H1 (cell line): ENCODE data around the gene PPIP5K1. TPM values are rescaled to one million over a fixed set of nuclear protein-coding genes. Genes with fewer than 3 reads are reported as not detected.
"Not testable (repeated sequence)": the region's sequence is repeated elsewhere in the genome, so short reads cannot be mapped to it uniquely, and the experiment has no call there.

Experiments used
- CTCF ChIA-PET: fragments of 300-600 bp; sonication (Branson Sonifier 250); formaldehyde crosslinking; loops from one replicate; lab custom pipeline; 2021; ENCODE audit not compliant: partially characterized antibody; lab: Charles Lee
- POLR2A ChIA-PET: fragments of 300-600 bp; sonication (Branson Sonifier 250); formaldehyde crosslinking; loops from one replicate; lab custom pipeline; 2021; ENCODE audit warnings: inconsistent platforms; ENCODE audit not compliant: partially characterized antibody; lab: Charles Lee
- DNase-seq, 2 experiments: peaks; one replicate each; pipeline versions ENCODE4 v3.0.0 to v3.0.0-alpha.2; 2010 to 2022; ENCODE audit warnings: low spot score in 2 of 2, low read depth in 1 of 2, mixed read lengths in 1 of 2
- FAIRE-seq: peaks from 2 replicates; lab custom pipeline; 2011; peaks lifted over from hg19 to GRCh38; lab: Jason Lieb, UNC
- H2AFZ ChIP-seq: 2 replicates; pipeline ENCODE4 v1.8.1; 2012; ENCODE audit warnings: low read length, inconsistent platforms
- H2AK5ac ChIP-seq: 2 replicates; pipeline ENCODE4 v1.6.1; 2013; ENCODE audit warnings: low read depth, low read length
- H2BK120ac ChIP-seq: replicated peaks from 2 replicates; pipeline ENCODE3; 2013; ENCODE audit warnings: low read depth, low read length, inconsistent platforms
- H2BK12ac ChIP-seq: 2 replicates; pipeline ENCODE4 v1.6.1; 2013; ENCODE audit warnings: low read depth, low read length
- H2BK15ac ChIP-seq: 2 replicates; pipeline ENCODE4 v1.6.1; 2013; ENCODE audit warnings: low read length
- H2BK20ac ChIP-seq: 2 replicates; pipeline ENCODE4 v1.6.1; 2013; ENCODE audit warnings: low read length
- H2BK5ac ChIP-seq: 2 replicates; pipeline ENCODE4 v1.6.1; 2013; ENCODE audit warnings: low read depth, low read length
- H3K14ac ChIP-seq: 2 replicates; pipeline ENCODE4 v1.6.1; 2013; ENCODE audit warnings: inconsistent platforms; ENCODE audit not compliant: insufficient read length
- H3K18ac ChIP-seq: 2 replicates; pipeline ENCODE4 v1.6.1; 2013; ENCODE audit warnings: low read length; ENCODE audit errors: extremely low read depth
- H3K23ac ChIP-seq: 2 replicates; pipeline ENCODE4 v1.6.1; 2013; ENCODE audit warnings: inconsistent platforms; ENCODE audit not compliant: insufficient read length
- H3K23me2 ChIP-seq: 2 replicates; pipeline ENCODE4 v1.6.1; 2013; ENCODE audit warnings: low read depth, low read length
- H3K27ac ChIP-seq: 2 replicates; pipeline ENCODE4 v1.6.1; 2011; ENCODE audit warnings: low read depth, low read length, inconsistent platforms
- H3K27me3 ChIP-seq, 4 experiments: replicated peaks in 1 of 4; 1 replicate in 1 of 4; 2 replicates in 3 of 4; pipeline versions ENCODE4 v1.6.1 to v1.8.1; 2011 to 2013; ENCODE audit warnings: low read length in 3 of 4, mild to moderate bottlenecking in 3 of 4, inconsistent platforms in 2 of 4, mixed read lengths in 2 of 4, moderate library complexity in 1 of 4; ENCODE audit not compliant: control insufficient read depth in 3 of 4, insufficient read depth in 3 of 4; ENCODE audit errors: extremely low read depth in 1 of 4
- H3K36me3 ChIP-seq, 4 experiments: 2 replicates each; pipeline versions ENCODE4 v1.6.1 to v1.8.1; 2011 to 2013; ENCODE audit warnings: mild to moderate bottlenecking in 4 of 4, low read length in 3 of 4, moderate library complexity in 2 of 4, control low read depth in 1 of 4, inconsistent platforms in 1 of 4; ENCODE audit not compliant: insufficient read depth in 4 of 4, control insufficient read depth in 2 of 4
- H3K4ac ChIP-seq: replicated peaks from 2 replicates; pipeline ENCODE3; 2013; ENCODE audit warnings: low read length, low read depth, mixed read lengths, inconsistent platforms; ENCODE audit not compliant: insufficient read length
- H3K4me1 ChIP-seq, 4 experiments: replicated peaks in 1 of 4; 1 replicate in 1 of 4; 2 replicates in 3 of 4; pipeline versions ENCODE4 v1.6.1 to v1.8.1; 2011 to 2013; ENCODE audit warnings: low read length in 3 of 4, inconsistent platforms in 2 of 4, mixed read lengths in 1 of 4; ENCODE audit not compliant: insufficient read depth in 4 of 4, control insufficient read depth in 3 of 4
- H3K4me2 ChIP-seq, 2 experiments: 2 replicates each; pipeline versions ENCODE4 v1.6.1 to v1.8.1; 2011 to 2013; ENCODE audit warnings: low read depth in 2 of 2, low read length in 2 of 2, control low read depth in 1 of 2, inconsistent platforms in 1 of 2, mild to moderate bottlenecking in 1 of 2; ENCODE audit not compliant: insufficient read depth in 1 of 2
- H3K4me3 ChIP-seq, 4 experiments: fragments of 200-600, 300-600 bp in 1 of 4; sonication (generic), shearing (Covaris generic), sonication (Bioruptor Twin) in 1 of 4; 2 replicates each; pipeline versions ENCODE4 v1.5.1 to v1.8.1; 2011 to 2016; ENCODE audit warnings: low read length in 4 of 4, low read depth in 3 of 4, control low read depth in 2 of 4, inconsistent platforms in 2 of 4, mild to moderate bottlenecking in 2 of 4, mixed read lengths in 1 of 4, moderate library complexity in 1 of 4; ENCODE audit not compliant: insufficient read depth in 2 of 4; ENCODE audit errors: extremely low read depth in 1 of 4
- H3K56ac ChIP-seq: replicated peaks from 2 replicates; pipeline ENCODE3; 2013; ENCODE audit warnings: low read depth, mild to moderate bottlenecking, mixed read lengths, low read length, inconsistent platforms; ENCODE audit not compliant: insufficient read length
- H3K79me1 ChIP-seq: 2 replicates; pipeline ENCODE4 v1.6.1; 2013; ENCODE audit warnings: low read depth, low read length, control low read depth
- H3K79me2 ChIP-seq, 2 experiments: 2 replicates each; pipeline versions ENCODE4 v1.6.1 to v1.8.1; 2012 to 2013; ENCODE audit warnings: low read length in 2 of 2, mild to moderate bottlenecking in 2 of 2, inconsistent platforms in 1 of 2; ENCODE audit not compliant: insufficient read depth in 2 of 2, control insufficient read depth in 1 of 2
- H3K9ac ChIP-seq, 4 experiments: replicated peaks in 1 of 4; 1 replicate in 1 of 4; 2 replicates in 3 of 4; pipeline versions ENCODE4 v1.6.1 to v1.8.1; 2011 to 2013; ENCODE audit warnings: low read depth in 3 of 4, low read length in 3 of 4, control low read depth in 2 of 4, mild to moderate bottlenecking in 2 of 4, moderate library complexity in 2 of 4, inconsistent platforms in 1 of 4; ENCODE audit errors: extremely low read depth in 1 of 4
- H3K9me3 ChIP-seq, 2 experiments: 2 replicates each; pipeline versions ENCODE4 v1.6.1 to v1.8.1; 2012 to 2013; ENCODE audit warnings: mild to moderate bottlenecking in 2 of 2, moderate library complexity in 2 of 2, control low read depth in 1 of 2, inconsistent platforms in 1 of 2, low read depth in 1 of 2, low read length in 1 of 2, mixed read lengths in 1 of 2; ENCODE audit not compliant: insufficient read depth in 2 of 2
- H4K20me1 ChIP-seq, 2 experiments: replicated peaks in 1 of 2; 2 replicates each; pipeline versions ENCODE3 to v1.8.1; 2011 to 2013; ENCODE audit warnings: inconsistent platforms in 2 of 2, low read length in 2 of 2, mild to moderate bottlenecking in 1 of 2; ENCODE audit not compliant: insufficient read depth in 2 of 2, control insufficient read depth in 1 of 2
- H4K5ac ChIP-seq: 2 replicates; pipeline ENCODE4 v1.6.1; 2013; ENCODE audit warnings: low read length, low read depth, mixed read lengths, inconsistent platforms; ENCODE audit not compliant: insufficient read length
- H4K8ac ChIP-seq: 2 replicates; pipeline ENCODE4 v1.8.0; 2013; ENCODE audit warnings: mild to moderate bottlenecking, moderate library complexity, low read length, inconsistent platforms; ENCODE audit not compliant: insufficient read depth; ENCODE audit errors: extremely low read depth
- H4K91ac ChIP-seq: replicated peaks from 2 replicates; pipeline ENCODE3; 2013; ENCODE audit warnings: low read length, mixed read lengths, inconsistent platforms; ENCODE audit not compliant: insufficient read length
- WGBS, 2 experiments: shearing (Covaris generic) in 1 of 2; methylation state at CpG; one replicate each; pipeline versions ENCODE4 v1.1.6 to v1.1.7; 2013 to 2015; ENCODE audit warnings: low lambda C conversion rate in 2 of 2, mixed read lengths in 2 of 2, inconsistent platforms in 1 of 2, low coverage in 1 of 2, missing lambda C conversion rate in 1 of 2; ENCODE audit not compliant: insufficient replicate concordance in 2 of 2, insufficient coverage in 1 of 2, insufficient read length in 1 of 2; ENCODE audit errors: extremely low coverage in 1 of 2, missing lambda C conversion rate in 1 of 2; 5-methylcytosine and 5-hydroxymethylcytosine counted together
- polyA plus RNA-seq, 7 experiments: library from polyadenylated mRNA; depleted of rRNA in 3 of 7; stranded (reverse) in 5 of 7; unstranded in 2 of 7; fragments of >200 nt in 5 of 7; fragments of 200-250 nt in 2 of 7; gene quantifications; 1 replicate in 5 of 7; 2 replicates in 1 of 7; 4 replicates in 1 of 7; pipeline versions ENCODE4 v1.2.1 to v1.2.3, GENCODE V29; 2011 to 2013; ENCODE audit warnings: missing spikeins in 2 of 7, mixed read lengths in 2 of 7
- total RNA-seq: library from RNA; stranded (reverse); fragmentation: NEBNext Ultra II Directional; extraction: Animal tissue kit (Norgen Biotek cat#: 25700); gene quantifications from 2 replicates; pipeline ENCODE4 v1.2.1, GENCODE V29; 2021

Gene PPIP5K1
- total and polyA plus RNA-seq, 2 of the 8 experiments (the other 6 are each of a cell fraction or from before 2014, with no cell fraction given) = 18.8 to 22.7 TPM

DNA sequence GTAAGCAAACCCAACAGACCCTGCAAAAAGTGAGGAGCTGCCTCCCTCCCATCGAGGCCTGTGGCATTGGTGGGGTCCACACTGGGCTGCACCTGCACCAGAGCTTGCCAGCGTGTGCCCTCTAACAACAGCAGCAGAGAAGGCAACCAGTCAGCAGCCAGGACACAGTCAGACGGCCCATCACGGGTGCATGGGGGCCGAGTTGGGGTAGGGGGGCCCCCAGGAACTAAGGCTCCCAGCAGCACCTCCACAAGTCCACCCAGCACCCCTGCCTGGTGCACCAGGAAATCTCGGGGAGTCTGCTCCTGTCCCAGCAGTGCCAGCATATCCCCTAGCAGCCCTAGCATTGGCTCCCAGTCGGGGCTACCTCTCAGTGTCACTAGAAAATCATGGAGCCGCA, 27.7 kb upstream of the PPIP5K1 start:
- H2BK20ac ChIP-seq, H3K27me3 ChIP-seq, H4K20me1 ChIP-seq, H4K91ac ChIP-seq, H4K8ac ChIP-seq, H2BK120ac ChIP-seq, DNase-seq, H3K4ac ChIP-seq, H3K79me1 ChIP-seq, H3K4me1 ChIP-seq, H2BK12ac ChIP-seq, H3K56ac ChIP-seq, H3K23ac ChIP-seq, POLR2A ChIA-PET, H3K9ac ChIP-seq, H4K5ac ChIP-seq, H2BK15ac ChIP-seq, H3K4me3 ChIP-seq, H3K27ac ChIP-seq, H2BK5ac ChIP-seq, H2AFZ ChIP-seq, H3K4me2 ChIP-seq, CTCF ChIA-PET, H2AK5ac ChIP-seq, H3K79me2 ChIP-seq, H3K18ac ChIP-seq, FAIRE-seq, H3K36me3 ChIP-seq, H3K14ac ChIP-seq, H3K23me2 ChIP-seq, H3K9me3 ChIP-seq: not testable (repeated sequence)
- 73% methylated on average over 3 of the region's 8 CpGs; no CpG with 5 or more reads in 1 of the 2 experiments for WGBS, 2 experiments

DNA sequence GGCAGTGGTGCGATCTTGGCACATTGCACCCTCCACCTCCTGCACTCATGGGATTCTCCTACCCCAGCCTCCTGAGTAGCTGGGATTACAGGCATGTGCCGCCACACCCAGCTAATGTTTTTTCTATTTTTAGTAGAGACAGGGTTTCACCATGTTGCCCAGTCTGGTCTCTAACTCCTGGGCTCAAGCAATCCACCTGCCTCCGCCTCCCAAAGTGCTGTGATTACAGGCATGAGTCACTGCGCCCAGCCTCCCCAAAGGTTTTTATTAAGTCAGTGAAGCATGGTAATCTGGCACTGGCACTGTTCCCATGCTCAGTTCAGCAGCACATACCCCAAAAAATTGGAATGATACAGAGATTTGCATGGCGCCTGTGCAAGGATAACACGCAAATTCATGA, 12.2 kb upstream of the PPIP5K1 start:
- FAIRE-seq, H3K79me1 ChIP-seq, H3K27ac ChIP-seq, H3K4me2 ChIP-seq, H4K91ac ChIP-seq, H4K8ac ChIP-seq, H2BK120ac ChIP-seq, H4K20me1 ChIP-seq, DNase-seq, H4K5ac ChIP-seq, H3K36me3 ChIP-seq, H3K23me2 ChIP-seq, H2AK5ac ChIP-seq, H3K23ac ChIP-seq, H2BK12ac ChIP-seq, H2BK20ac ChIP-seq, H3K9me3 ChIP-seq, H3K4me1 ChIP-seq, H3K18ac ChIP-seq, H3K9ac ChIP-seq, H3K4me3 ChIP-seq, CTCF ChIA-PET, POLR2A ChIA-PET, H3K79me2 ChIP-seq, H3K4ac ChIP-seq, H3K27me3 ChIP-seq, H3K14ac ChIP-seq, H2BK15ac ChIP-seq, H2BK5ac ChIP-seq, H2AFZ ChIP-seq, H3K56ac ChIP-seq: not testable (repeated sequence)
- 91% methylated on average over 6 of the region's 6 CpGs; no CpG with 5 or more reads in 1 of the 2 experiments for WGBS, 2 experiments
